Stimulated activated CD8-positive, alpha-beta memory T cell treated with anti-CD3 and anti-CD28 coated beads, Interleukin-2, amount 100 ng/mL, for 48 hours (primary cell): ENCODE results near the gene SLC22A2.
"Not testable (repeated sequence)": the region's sequence is repeated elsewhere in the genome, so short reads cannot be mapped to it uniquely, and the experiment has no call there.

Experiments
- DNase-seq, 2 donors: peaks; one replicate each; pipeline ENCODE4 v3.0.0-alpha.2; 2020; ENCODE audit warnings: low read depth in 2 of 2

SLC22A2 gene

DNA sequence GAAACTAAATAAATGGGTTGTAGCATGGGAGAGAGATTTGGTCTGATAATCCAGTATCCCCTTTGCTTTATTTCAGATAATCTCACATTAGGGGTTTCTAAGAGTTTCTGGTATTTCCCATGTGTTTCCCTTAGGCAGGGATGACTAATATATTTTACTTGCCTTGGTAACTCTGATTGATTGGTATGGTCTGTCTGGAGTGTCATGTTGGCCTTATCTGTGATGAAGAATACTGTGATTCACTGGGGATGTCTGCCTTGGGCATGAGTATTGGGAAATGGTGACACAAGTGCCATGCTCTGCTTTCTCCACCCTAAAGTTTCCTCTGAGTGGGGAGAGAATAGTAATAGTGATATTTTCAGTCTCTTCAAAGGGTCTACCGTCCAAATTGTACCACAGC, 10.1 kb downstream of the SLC22A2 start:
- DNase-seq = no peak

DNA sequence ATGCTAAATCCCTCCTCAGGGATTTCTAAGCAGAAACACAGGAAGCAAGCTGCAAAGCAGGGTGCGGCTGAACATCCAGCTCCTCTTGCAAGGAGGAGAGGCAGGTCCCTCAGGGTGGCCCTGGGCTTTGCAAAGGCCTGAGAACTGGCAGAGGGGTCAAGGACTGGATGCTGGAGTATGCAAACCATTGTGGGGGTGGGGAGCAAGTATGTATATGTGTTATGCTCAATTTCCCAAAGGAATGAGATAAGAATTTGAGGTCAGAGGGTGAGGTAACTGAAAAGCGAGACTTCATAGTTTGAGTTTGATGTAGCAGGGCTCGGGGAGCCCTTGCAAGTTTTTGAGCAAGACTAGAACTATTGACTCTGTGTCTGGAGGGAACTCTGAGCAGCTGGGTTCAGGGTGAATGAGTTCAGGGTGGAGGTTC, 11.2 kb downstream of the SLC22A2 start:
- no peak for DNase-seq

DNA sequence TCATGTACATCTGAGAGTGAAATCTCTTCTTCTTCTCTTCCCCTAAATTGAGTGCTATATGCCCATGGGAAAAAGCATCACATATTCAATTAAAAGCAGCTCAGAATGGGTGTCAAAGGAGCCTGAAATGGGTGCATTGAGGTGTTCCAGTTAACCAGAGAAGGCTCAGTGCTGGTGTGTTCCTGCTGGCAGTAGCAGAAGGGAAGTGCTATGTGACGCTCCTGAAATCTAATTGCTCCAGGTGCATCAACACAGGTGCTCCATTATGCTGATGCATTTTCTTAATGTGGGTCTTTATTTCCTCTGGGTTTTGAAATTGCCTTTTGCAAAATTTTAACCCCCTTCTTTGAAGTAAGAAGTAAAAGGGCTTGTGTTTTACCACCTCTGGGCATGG, 17.9 kb downstream of the SLC22A2 start:
- no peak for DNase-seq

DNA sequence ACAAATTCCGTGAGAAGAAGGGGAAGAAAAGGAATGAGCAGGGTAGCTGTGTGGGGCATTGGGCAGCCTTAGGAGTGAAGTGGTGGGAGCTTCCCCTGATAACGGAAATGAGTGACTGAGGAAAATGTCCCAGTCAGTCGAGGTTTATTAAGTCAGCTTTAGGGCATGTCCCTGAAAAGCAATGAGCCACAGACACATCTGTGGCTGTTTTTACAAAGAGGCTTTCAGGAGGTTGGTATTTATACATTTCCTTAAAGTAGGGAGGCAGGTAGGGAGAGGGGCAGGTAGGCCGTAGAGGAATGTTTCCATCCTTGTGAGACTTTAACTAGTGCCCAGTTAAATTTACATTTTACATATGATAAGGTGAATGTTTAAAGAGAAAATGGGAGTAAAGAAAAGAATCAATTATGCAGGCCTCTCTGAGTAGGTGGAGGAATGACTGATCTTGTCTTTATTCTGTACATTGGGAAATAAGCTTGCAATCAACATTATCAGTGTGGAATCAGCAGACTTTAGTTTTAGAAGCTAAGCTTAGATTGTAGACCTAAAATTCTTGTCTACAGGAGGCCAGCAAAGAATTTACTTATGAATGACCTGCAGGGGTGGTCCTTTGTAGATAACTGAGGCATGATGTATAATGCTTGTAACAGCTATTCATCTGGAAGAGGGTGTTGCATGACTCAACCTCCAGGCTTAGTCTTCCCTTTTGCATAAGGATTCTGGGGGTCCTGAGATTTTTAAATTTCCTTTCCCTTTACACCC, 18.5 kb downstream of the SLC22A2 start:
- DNase-seq = no peak

DNA sequence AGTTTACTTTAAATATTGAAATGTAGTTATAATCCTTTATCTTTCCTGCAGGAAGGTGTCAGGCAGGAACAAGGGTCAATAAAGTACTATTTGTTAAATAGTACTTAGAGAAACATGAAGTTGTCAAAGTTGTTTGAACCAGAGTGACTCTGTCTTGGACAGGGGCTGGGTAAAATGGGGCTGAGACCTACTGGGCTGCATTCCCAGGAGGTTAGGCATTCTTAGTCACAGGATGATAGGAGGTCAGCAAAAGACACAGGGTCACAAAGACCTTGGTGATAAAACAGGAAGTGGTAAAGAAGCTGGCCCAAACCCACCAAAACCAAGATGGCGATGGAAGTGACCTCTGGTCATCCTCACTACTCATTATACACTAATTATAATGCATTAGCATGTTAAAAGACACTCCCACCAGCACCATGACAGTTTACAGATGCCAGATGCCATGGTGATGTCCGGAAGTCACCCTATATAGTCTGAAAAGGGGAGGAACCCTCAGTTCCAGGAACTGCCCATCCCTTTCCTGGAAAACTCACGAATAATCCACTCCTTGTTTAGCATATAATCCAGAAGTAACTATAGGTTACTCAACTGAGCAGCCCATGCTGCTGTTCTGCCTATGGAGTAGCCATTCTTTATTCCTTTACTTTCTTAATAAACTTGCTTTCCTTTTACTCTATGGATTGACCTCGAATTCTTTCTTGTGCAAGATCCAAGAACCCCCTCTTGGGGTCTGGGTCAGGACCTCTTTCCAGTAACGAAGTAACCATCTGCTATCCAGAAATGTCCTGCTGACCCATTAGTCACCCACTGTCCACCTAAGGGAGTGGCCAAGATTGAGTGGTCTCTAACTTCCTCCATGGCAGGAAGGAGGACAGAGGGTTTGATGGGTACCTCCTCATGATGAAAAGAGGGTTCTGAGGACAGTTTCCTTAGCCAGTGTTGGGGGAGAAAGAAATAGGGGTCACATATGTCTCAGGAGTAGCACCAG, 19.6 kb downstream of the SLC22A2 start:
- no peak for DNase-seq

DNA sequence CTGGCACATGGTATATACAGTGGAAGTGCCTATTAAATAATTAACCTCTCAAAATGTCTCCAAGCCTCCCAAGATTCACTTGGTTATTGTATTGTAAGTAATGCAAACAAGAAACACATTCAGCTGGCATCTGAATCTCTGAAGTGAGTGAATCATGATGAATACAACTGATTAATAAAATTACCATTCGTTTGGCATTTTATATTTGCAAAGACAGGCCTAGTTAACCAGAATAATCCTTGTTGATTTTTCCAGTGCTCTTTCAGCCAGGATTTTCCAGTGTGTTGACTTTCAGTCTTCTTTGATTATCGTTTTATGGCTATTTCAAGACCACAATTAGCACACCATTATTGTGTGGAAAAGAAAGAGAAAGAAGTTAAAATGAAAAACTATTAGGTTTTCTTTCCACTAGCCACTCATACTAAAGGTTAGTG, 20.3 kb downstream of the SLC22A2 start:
- DNase-seq = no peak

DNA sequence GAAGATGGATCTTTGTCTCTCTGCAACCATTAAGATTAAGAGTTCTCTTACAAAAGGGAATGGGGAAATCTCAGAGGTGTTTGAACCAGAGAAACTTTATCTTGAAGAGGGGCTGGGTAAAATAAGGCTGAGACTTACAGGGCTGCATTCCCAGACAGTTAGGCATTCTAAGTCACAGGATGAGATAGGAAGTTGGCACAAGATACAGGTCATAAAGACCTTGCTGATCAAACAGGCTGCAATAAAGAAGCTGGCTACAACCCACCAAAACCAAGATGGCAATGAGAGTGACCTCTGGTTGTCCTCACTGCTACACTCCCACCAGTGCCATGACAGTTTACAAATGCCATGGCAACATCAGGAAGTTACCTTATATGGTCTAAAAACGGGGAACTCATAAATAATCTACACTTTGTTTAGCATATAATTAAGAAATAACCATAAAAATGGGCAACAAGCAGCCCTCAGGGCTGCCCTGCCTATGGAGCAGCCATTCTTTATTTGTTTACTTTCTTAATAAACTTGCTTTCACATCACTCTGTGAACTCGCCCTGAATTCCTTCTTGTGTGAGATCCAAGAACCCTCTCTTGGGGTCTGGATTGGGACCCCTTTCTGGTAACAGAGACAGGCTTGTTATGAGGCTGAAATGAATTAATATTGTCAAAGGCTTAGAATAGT, 20.9 kb downstream of the SLC22A2 start:
- DNase-seq = not testable (repeated sequence)

DNA sequence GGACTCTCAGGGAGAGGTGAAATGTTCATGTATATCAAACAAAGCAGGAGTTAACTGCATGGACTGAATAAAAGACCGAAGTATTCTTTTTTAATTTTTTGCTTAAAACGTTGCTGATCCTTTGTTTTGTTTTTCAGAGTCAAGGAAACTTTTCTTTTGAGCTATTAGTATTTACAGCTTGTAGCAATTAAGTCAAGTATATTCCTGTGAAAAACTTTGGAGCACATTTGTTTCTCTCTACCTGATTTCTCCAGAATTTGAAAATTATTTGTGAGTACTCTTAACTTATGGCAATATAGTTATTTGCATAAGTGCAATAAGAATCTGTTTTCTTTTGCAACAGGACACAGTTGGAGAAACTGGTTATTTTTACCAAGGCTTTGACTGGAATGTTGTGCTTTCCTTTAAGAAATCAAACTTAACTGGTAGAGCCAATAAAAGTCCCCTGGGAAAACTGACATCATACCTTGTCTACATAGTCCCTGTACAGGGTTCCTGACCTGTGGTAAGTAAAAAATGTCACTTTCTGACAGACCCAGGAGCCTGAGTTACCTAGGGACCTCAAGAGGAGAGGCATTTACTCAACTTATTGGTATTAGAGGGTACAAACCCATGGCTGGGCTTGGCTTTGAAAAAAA, 22.3 kb downstream of the SLC22A2 start:
- not testable (repeated sequence) for DNase-seq

DNA sequence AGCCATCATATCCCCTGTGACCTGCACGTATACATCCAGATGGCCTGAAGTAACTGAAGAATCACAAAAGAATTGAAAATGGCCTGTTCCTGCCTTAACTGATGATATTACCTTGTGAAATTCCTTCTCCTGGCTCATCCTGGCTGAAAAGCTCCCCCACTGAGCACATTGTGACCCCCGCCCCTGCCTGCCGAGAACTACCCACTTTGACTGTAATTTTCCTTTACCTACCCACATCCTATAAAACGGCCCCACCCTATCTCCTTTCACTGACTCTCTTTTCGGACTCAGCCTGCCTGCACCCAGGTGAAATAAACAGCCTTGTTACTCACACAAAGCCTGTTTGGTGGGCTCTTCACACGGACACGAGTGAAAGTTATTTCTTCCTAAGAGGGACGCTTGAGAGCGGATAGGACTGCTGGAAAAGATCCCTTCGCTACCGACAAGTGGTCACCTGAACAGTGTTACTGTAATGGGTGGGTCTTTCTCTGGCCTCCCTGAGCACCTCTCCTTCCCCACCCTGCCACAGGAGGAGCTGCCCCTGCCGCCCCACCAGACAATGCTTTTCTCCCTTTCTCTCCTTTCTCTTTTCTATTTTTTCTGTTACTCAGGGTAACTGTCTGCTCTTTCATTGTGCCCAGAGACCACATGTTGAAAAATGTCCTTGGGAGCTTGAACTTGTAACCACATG, 24.5 kb downstream of the SLC22A2 start:
- DNase-seq = not testable (repeated sequence)

DNA sequence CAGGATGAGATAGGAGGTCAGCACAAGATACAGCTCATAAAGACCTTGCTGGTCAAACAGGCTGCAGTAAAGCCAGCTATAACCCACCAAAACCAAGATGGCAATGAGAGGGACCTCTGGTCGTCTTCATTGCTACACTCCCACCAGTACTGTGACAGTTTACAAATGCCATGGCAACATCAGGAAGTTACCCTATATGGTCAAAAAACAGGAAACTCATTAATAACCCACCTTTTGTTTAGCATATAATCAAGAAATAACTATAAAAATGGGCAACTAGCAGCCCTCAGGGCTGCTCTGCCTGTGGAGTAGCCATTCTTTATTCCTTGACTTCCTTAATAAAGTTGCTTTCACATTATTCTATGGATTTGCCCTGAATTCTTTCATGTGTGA, 30.9 kb downstream of the SLC22A2 start:
- no peak for DNase-seq

DNA sequence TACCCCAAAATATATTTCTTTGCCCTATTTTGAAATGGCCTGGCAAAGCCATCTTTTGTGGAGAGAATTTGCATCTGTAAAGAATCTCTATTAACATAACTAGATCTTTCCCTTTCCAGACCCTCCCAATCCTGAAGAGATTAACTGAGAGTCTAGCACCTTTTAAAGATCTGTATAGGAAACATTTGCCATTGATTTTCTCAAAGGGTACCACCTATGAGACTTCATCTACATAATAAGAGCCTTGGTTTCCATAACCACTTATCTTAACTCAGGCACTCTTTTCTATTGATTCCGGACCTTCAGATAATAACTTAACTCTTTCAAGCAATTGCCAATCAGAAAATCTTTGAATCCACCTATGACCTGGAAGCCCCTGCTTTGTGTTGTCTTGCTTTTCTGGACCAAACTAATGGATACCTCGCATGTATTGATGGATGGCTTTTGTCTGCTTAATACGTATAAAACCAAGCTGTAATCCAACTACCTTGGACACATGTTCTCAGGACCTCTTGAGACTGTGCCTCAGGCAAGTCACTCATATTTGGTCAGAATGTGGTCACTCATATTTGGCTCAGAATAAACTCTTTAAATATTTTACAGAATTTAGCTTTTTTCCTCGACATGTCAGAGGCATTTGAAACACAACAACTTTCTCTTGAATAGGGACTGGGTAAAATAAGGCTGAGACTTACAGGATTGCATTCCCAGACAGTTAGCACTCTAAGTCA, 31.4 kb downstream of the SLC22A2 start:
- no peak for DNase-seq

DNA sequence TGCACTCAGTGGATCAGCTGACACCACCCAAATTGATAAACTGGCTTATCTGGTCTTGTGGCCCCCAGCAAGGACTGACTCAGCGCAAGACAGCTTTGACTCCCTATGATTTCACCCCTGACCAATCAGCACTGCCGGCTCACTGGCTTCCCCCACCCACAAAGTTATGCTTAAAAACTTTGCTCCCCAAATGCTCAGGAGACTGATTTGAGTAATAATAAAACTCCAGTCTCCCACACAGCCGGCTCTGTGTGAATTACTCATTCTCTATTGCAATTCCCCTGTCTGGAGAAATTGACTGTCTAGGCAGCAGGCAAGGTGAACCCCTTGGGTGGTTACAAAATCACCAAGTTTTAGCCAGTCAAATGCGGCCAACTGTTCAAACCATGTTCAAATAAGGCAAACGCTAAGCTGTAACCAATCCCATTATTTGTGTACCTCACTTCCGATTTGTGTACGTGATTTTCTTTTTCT, 32.5 kb downstream of the SLC22A2 start:
- peak; percentile 29 to 44 for DNase-seq

DNA sequence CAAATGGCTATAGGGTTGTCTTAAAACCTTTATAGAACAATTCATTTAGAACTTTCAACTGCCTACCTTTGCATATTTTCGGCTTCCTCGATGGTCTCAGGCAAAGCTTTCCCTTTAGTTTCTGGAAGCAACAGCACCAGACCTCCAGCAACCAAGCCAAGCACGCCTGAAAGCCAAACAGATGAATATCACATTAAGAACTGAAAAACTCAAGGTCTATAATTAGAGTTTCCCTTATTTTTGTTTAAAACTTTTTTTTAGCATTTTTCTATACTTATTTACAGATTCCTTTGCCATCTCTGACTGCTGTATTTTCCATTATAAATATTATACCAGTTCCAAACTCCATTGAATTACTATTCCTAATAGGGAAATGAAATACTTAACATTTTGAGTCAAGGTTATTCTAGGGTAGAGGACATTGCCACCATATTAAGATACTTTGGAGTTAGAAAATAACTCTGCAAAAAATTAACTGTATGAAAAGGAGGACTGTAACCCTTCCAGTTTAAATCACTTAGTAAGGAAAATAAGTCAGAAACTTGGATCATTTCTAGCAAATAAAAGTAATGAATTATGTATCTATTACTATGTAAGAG, 33.9 kb downstream of the SLC22A2 start:
- DNase-seq = no peak

DNA sequence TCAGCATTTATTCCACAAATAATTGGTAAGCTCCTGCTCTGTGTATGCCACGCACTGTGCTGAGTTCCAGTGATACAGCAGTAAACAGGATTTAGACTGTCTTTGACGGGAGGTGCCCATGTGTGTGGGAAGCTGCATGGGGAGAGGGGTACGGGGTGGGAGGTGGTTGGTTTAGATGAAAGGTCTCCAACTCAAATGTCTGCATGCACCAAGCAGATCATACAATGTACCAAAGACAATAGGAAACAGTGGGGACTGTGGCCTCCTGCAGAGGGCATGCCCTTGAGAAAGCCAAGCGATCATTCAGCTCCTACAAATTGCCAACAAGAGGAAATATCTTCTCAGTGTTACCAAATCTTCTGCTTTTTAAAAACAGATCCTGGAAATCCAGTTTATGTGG, 36.1 kb downstream of the SLC22A2 start:
- DNase-seq = no peak

DNA sequence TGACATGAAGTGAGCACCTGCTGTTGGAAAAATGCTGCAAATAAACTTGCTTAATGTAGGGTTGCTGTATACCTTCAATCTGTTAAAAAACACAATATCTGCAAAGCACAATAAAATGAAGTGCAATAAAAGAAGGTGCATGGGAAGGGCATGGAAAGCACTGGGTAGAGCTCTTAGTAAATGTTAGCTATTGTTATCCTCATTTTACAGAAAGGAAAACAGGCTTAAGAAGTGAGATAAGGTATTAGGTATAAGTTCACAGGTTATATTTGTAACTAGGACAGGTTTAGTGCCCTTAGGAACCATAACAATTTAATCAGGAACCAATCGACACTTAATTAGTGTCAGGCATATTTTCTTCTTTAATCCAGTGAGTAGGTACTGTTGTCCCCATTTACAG, 36.7 kb downstream of the SLC22A2 start:
- no peak for DNase-seq

DNA sequence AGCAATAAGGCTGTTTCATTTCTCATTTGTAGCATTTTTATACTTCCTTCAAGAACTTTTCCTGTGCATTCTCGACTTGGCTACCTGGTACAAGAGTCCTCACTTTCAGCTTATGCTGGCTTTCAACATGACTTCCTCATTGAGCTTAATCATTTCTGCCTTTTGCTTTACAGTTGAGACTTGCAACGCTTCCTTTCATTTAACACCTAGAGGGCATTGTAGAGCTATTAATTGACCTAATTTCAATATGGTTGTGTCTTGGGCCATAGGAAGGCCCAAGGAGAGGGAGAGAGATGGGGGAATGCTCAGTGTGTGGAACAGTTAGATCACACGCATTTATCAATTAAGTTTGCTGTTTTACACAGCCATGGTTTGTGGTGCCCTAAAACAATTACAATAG, 37.2 kb downstream of the SLC22A2 start:
- DNase-seq = no peak

DNA sequence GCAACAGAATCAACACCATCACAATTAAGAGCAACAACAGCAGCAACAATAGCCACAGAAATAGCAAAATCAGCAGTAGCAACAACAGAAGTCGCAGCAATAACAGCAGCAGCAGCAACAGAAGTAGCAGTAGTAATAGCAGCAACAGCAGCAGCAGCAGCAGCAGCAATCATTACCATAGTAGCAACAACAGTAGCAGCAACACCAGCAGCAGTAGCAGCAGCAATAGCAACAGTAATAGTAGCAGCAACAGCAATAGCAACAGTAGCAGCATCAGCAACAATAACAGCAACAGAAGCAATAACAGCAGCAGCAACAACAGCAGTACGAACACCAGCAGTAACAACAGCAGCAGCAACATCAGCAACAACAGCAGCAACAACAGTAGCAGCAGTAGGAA, 39.8 kb downstream of the SLC22A2 start:
- DNase-seq = no peak

DNA sequence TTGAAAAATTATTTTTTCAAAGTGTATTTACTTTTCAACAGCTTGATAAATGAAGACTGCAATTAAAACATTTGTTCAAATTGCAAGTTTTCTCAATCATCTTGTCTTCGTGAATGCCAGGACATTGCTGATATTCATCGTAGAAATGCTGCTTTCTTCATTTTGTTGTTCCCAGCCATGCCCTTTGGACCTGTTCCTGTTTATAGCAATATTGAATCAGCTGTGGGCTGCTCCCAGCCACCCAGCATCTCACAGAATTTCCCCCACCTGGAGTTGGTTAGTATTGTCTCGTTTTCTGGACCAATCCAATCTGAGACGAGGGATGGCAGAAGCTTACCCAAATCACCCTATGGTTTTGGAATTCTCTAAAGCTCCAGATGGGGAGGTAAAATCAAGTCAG, 40.8 kb downstream of the SLC22A2 start:
- DNase-seq = no peak

DNA sequence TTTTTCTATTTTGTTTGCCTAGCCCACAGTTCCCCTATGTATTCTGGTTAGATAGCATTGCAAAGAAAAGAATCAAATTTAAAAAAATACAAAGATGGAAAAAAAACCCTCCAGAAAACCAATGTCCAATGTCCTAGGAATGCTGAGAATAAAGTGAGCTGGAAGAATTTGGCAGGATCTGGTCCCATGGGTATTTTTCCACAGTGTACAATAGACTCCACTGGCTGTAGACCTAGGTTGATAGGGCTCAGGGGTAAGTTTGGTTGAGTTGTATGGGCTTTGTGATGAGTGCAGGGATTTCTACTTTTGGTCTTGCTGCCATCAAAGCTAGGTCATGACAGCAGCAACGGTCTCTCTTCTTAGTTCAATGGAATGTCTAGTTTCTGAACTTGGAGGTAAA, 41.5 kb downstream of the SLC22A2 start:
- DNase-seq = no peak

DNA sequence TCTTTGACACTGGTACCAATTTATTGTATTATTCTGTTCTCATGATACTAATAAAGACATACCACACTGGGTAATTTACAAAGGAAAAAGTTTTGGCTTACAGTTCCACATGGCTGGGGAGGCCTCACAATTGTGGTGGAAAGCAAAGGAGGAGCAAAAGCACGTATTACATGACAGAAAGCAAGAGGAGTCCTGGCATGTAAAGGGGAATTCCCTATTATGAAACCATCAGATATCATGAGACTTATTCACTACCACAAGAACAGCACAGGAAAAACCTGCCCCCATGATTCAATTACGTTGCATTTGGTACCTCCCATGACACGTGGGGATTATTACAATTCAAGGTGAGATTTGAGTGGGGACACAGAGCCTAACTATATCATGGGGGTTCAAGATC, 43.4 kb downstream of the SLC22A2 start:
- DNase-seq = no peak
